GM12878 (cell line): ENCODE results near the gene PDE9A. TPM values are rescaled to one million over a fixed set of nuclear protein-coding genes. Genes with fewer than 3 reads are reported as not detected.

ENCODE experiments used
- ATAC-seq: fragments of 200-7000 bp; cut with Tn5 transposase; 3 replicates; pipeline ENCODE4 v1.9.1; 2020; ENCODE audit warnings: mild to moderate bottlenecking, moderate library complexity
- BruUV-seq: library from RNA; stranded (reverse); fragments of 400-500 nt; replicated peaks from 2 replicates; lab custom pipeline; 2021; lab: Mats Ljungman, UMichigan
- CTCF ChIA-PET: fragments of 300-600 bp; sonication (Branson Sonifier 250); formaldehyde crosslinking; extraction: SDS; loops from one replicate; lab custom pipeline; 2021; ENCODE audit warnings: inconsistent platforms; lab: Yijun Ruan, JAX
- POLR2A ChIA-PET: fragments of 350-600 bp; formaldehyde crosslinking; extraction: SDS; loops from one replicate; lab custom pipeline; 2021; ENCODE audit warnings: inconsistent platforms; lab: Charles Lee
- RAD21 ChIA-PET: fragments of 300-600 bp; sonication (Branson Sonifier 250); formaldehyde crosslinking; loops from one replicate; lab custom pipeline; 2023; ENCODE audit warnings: antibody characterized with exemption; ENCODE audit not compliant: unreplicated experiment; lab: Charles Lee
- SMC1A ChIA-PET: fragments of 300-600 bp; sonication (Branson Sonifier 250); formaldehyde crosslinking; loops from one replicate; lab custom pipeline; 2023; ENCODE audit not compliant: unreplicated experiment, uncharacterized antibody; lab: Charles Lee
- DNase-seq: peaks from one replicate; pipeline ENCODE4 v3.0.0-alpha.2; 2011; ENCODE audit warnings: low read depth, low spot score
- FAIRE-seq: peaks from 3 replicates; lab custom pipeline; 2011; peaks lifted over from hg19 to GRCh38; lab: Jason Lieb, UNC
- H2AFZ ChIP-seq: 2 replicates; pipeline ENCODE4 v1.6.0; 2011; ENCODE audit warnings: low read depth, low read length, control low read depth; ENCODE audit not compliant: control insufficient read depth
- H3K27ac ChIP-seq: 2 replicates; pipeline ENCODE4 v1.5.1; 2011; ENCODE audit warnings: control low read depth; ENCODE audit not compliant: control insufficient read depth, insufficient read depth
- H3K27me3 ChIP-seq, 2 experiments: replicated peaks in 1 of 2; 2 replicates each; pipeline versions ENCODE4 v1.6.0 to v1.6.1; 2011; ENCODE audit warnings: low read length in 1 of 2; ENCODE audit not compliant: control insufficient read depth in 2 of 2, insufficient read depth in 2 of 2
- H3K36me3 ChIP-seq, 2 experiments: 2 replicates each; pipeline ENCODE4 v1.5.1; 2011; ENCODE audit warnings: low read length in 1 of 2; ENCODE audit not compliant: control insufficient read depth in 2 of 2, insufficient read depth in 2 of 2
- H3K4me1 ChIP-seq: 2 replicates; pipeline ENCODE4 v1.6.1; 2011; ENCODE audit warnings: mild to moderate bottlenecking, low read length, moderate library complexity, mixed read lengths; ENCODE audit not compliant: control insufficient read depth, insufficient read depth
- H3K4me2 ChIP-seq: 2 replicates; pipeline ENCODE4 v1.6.0; 2011; ENCODE audit warnings: control low read depth; ENCODE audit not compliant: control insufficient read depth, insufficient read depth
- H3K4me3 ChIP-seq: fragments of 200-600 bp; sonication (generic); 2 replicates; pipeline ENCODE4 v1.5.1; 2016
- H3K79me2 ChIP-seq: 2 replicates; pipeline ENCODE4 v1.6.0; 2011; ENCODE audit warnings: low read length; ENCODE audit not compliant: control insufficient read depth, insufficient read depth
- H3K9ac ChIP-seq: 2 replicates; pipeline ENCODE4 v1.8.0; 2011; ENCODE audit warnings: low read length, control low read depth, mixed read lengths; ENCODE audit not compliant: control insufficient read depth, insufficient read depth
- H3K9me3 ChIP-seq: replicated peaks from 3 replicates; pipeline ENCODE4 v1.5.1; 2011; ENCODE audit warnings: mild to moderate bottlenecking, low read length; ENCODE audit not compliant: control insufficient read depth, insufficient read depth
- H4K20me1 ChIP-seq: 2 replicates; pipeline ENCODE4 v1.6.0; 2011; ENCODE audit not compliant: control insufficient read depth, insufficient read depth
- EED ChIP-seq: sonication (generic); IDR thresholded peaks from 2 replicates; pipeline ENCODE4 v1.6.1; 2016; ENCODE audit warnings: antibody characterized with exemption, low read depth
- EP300 ChIP-seq, 2 experiments: fragments of 150-350 bp in 1 of 2; IDR thresholded peaks; 2 replicates each; pipeline ENCODE4 v1.6.1; 2011 to 2012; ENCODE audit warnings: low read depth in 2 of 2, low read length in 2 of 2, borderline replicate concordance in 1 of 2, improper control_type of control experiment in 1 of 2, inconsistent platforms in 1 of 2; ENCODE audit not compliant: control insufficient read depth in 1 of 2
- MTA2 ChIP-seq: fragments of 450-650 bp; IDR thresholded peaks from 2 replicates; pipeline ENCODE4 v1.6.1; 2016; ENCODE audit warnings: low read depth, mild to moderate bottlenecking, moderate library complexity
- NFYA ChIP-seq: IDR thresholded peaks from 2 replicates; pipeline ENCODE4 v1.6.1; 2011; ENCODE audit warnings: low read depth, mild to moderate bottlenecking, low read length, improper control_type of control experiment, borderline replicate concordance
- PAX5 ChIP-seq: IDR thresholded peaks from 2 replicates; pipeline ENCODE4 v1.6.1; 2011; ENCODE audit warnings: low read depth, low read length, borderline replicate concordance
- RCOR1 ChIP-seq: conservative IDR thresholded peaks from 2 replicates; pipeline ENCODE4 v1.6.1; 2012; ENCODE audit warnings: low read depth, low read length, improper control_type of control experiment
- RFX5 ChIP-seq: IDR thresholded peaks from 2 replicates; pipeline ENCODE4 v1.6.1; 2011; ENCODE audit warnings: low read depth, low read length, improper control_type of control experiment
- SPI1 ChIP-seq: IDR thresholded peaks from 2 replicates; pipeline ENCODE4 v1.6.1; 2011; ENCODE audit warnings: low read depth, mild to moderate bottlenecking, low read length, moderate library complexity, borderline replicate concordance; ENCODE audit not compliant: insufficient read depth
- SUZ12 ChIP-seq: fragments of 200-600 bp; sonication (generic); IDR thresholded peaks from one replicate; pipeline ENCODE4 v1.6.1; 2018; ENCODE audit warnings: antibody characterized with exemption, mild to moderate bottlenecking; ENCODE audit not compliant: unreplicated experiment
- WGBS: methylation state at CpG from one replicate; pipeline ENCODE4 v1.1.6; 2016; ENCODE audit warnings: low lambda C conversion rate; ENCODE audit not compliant: insufficient replicate concordance, insufficient coverage; ENCODE audit errors: missing lambda C conversion rate; 5-methylcytosine and 5-hydroxymethylcytosine counted together
- in situ Hi-C: fragments of 300-500 bp; cut with MboI; formaldehyde crosslinking; loops from 9 replicates; pipeline ENCODE4 v1.14.3; 2018; ENCODE audit warnings: mixed read lengths
- intact Hi-C: fragments of 100-400 bp; cut with micrococcal nuclease; formaldehyde crosslinking; loops from one replicate; pipeline ENCODE4 v1.14.2; 2022; ENCODE audit not compliant: unreplicated experiment
- polyA plus RNA-seq, 11 experiments: library from polyadenylated mRNA; depleted of rRNA in 4 of 11; unstranded in 6 of 11; stranded (reverse) in 5 of 11; fragments of >200 nt; fragmentation: Nextera tagmentation in 4 of 11; fragmentation: Illumina TruSeq in 1 of 11; extraction: Ambion mirVana in 4 of 11; extraction: Trizol in 1 of 11; gene quantifications; 1 replicate in 1 of 11; 2 replicates in 10 of 11; pipeline versions ENCODE4 v1.2.1 to v1.2.3, GENCODE V29; 2011 to 2016; ENCODE audit warnings: inconsistent platforms in 2 of 11, missing spikeins in 2 of 11, low read depth in 1 of 11
- total RNA-seq, 4 experiments: library from RNA; depleted of rRNA in 3 of 4; stranded (reverse); fragments of >200 nt in 3 of 4; fragmentation: Illumina TruSeq in 1 of 4; extraction: Trizol in 1 of 4; gene quantifications; 2 replicates each; pipeline versions ENCODE4 v1.2.1 to v1.2.3, GENCODE V29; 2013 to 2021

PDE9A gene
- total and polyA plus RNA-seq, 10 of the 15 experiments (the other 5 are each of a cell fraction or from before 2014, with no cell fraction given): 0.08 to 0.45 (median 0.20) TPM; not detected in 1

DNA sequence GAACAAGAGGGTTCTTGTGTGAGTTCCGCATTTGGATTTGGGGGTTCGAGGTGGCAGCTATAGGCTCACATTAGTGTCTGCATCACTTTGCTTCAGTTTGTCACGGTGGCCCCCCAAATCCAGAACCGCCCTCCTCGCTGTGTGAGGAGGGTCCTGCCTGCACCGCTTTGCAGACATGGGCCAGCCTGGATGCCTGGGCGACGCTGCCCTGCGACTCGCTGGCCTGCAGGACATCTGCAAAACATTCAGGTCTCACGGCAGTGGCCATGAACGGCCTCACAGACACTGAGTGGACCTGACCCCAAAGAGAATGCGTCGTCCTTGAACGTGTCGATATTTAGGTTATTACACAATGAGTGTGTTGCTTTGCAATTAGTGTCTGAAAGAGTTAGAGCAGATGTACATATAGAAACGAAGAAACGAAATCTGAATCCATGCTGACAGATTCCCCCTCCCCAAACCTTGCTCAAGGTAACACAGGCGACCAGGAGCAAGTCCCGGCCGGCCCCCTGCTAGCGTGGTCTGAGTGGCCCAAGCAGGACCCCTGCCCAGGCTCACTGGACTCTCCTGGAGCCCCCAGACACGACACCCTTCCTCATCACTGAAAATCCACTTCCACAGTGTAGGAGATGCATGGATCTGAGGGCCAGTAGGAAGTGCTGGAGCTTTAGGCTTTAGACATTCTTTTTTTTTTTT lies 20.4 kb downstream of the PDE9A start:
- in situ Hi-C loops: no loop called here
- RAD21 ChIA-PET: no interaction called here
- BruUV-seq: no TSS peak
- Histone ChIP-seq H2AFZ (no peak overlapping the region), H3K9ac (no peak overlapping the region), H3K27ac (no peak overlapping the region), H4K20me1 (no peaks in the 10 kb centered on the region), H3K9me3 (no peaks in the 10 kb centered on the region)
- no peak for ATAC-seq
- TF ChIP-seq RCOR1: no peak
- TF ChIP-seq SUZ12: no peak
- TF ChIP-seq EP300 (IDR thresholded peaks at IDR 0.05; ENCODE audit: borderline replicate concordance in 1 of 2, control insufficient read depth in 1 of 2, low read depth in 2 of 2, low read length in 2 of 2): no peak
- TF ChIP-seq SPI1: no peak
- TF ChIP-seq MTA2: no peak
- TF ChIP-seq PAX5: no peak
- no peak for TF ChIP-seq NFYA
- no peak for TF ChIP-seq RFX5
- no peak for TF ChIP-seq EED
- TF ChIP-seq, all 136 proteins: peak for 0
- no peak for DNase-seq
- no peaks in the 10 kb centered on the region for H3K36me3 ChIP-seq
- H3K4me3 ChIP-seq: no peak overlapping the region
- ChIA-PET POLR2A (no interaction called here), CTCF (interaction anchor here (1.0 kb wide), 1 partner anchor 11 kb away, joined by 3 read pairs; no protein-coding TSS in a partner anchor), SMC1A (no interaction called here)
- no peaks in the 10 kb centered on the region for H3K4me1 ChIP-seq
- intact Hi-C loops: no loop called here
- FAIRE-seq: no peak
- 28% methylated on average over 23 of the region's 23 CpGs for WGBS
- H3K27me3 ChIP-seq: peaks cover 0 to 6% of the 10 kb centered on the region in 2 experiments; a peak in 2 of 4 replicates
- no peak overlapping the region for H3K4me2 ChIP-seq
- H3K79me2 ChIP-seq: no peaks in the 10 kb centered on the region
